Karpas-422 (cell line): ENCODE measurements around the gene TTLL6. TPM values are rescaled to one million over a fixed set of nuclear protein-coding genes. Genes with fewer than 3 reads are reported as not detected.
A peak's percentile ranks its signal among the peaks of the same experiment; 100 is the strongest.
"Not testable (repeated sequence)": the region's sequence is repeated elsewhere in the genome, so short reads cannot be mapped to it uniquely, and the experiment has no call there.

Experiments used
- DNase-seq: peaks from one replicate; pipeline ENCODE4 v3.0.0-alpha.2; 2015
- H2AFZ ChIP-seq: fragments of 200-600 bp; sonication (generic); 2 replicates; pipeline ENCODE4 v1.6.1; 2014; ENCODE audit warnings: antibody characterized with exemption, low read length, mixed read lengths
- H3K27ac ChIP-seq: fragments of 200-600 bp; sonication (generic); 2 replicates; pipeline ENCODE4 v1.5.1; 2014; ENCODE audit warnings: mild to moderate bottlenecking, low read length, moderate library complexity
- H3K27me3 ChIP-seq: fragments of 200-600 bp; sonication (generic); 2 replicates; pipeline ENCODE4 v1.6.1; 2014; ENCODE audit warnings: low read length, mixed read lengths
- H3K36me3 ChIP-seq: fragments of 200-600 bp; sonication (generic); 2 replicates; pipeline ENCODE4 v1.6.1; 2014; ENCODE audit warnings: low read length, mixed read lengths; ENCODE audit not compliant: insufficient read depth
- H3K4me1 ChIP-seq: fragments of 200-600 bp; sonication (generic); 2 replicates; pipeline ENCODE4 v1.6.1; 2014; ENCODE audit warnings: mild to moderate bottlenecking, low read length, mixed read lengths
- H3K4me2 ChIP-seq: fragments of 200-600 bp; sonication (generic); 2 replicates; pipeline ENCODE4 v1.6.1; 2014; ENCODE audit warnings: low read length, low read depth, mild to moderate bottlenecking; ENCODE audit not compliant: poor library complexity, severe bottlenecking
- H3K4me3 ChIP-seq: fragments of 200-600 bp; sonication (generic); 2 replicates; pipeline ENCODE4 v1.5.1; 2014; ENCODE audit warnings: mild to moderate bottlenecking, antibody characterized with exemption, low read length, mixed read lengths
- H3K79me2 ChIP-seq: fragments of 200-600 bp; sonication (generic); 2 replicates; pipeline ENCODE4 v1.6.1; 2014; ENCODE audit warnings: mild to moderate bottlenecking, low read length, mixed read lengths
- H3K9ac ChIP-seq: fragments of 200-600 bp; sonication (generic); 2 replicates; pipeline ENCODE4 v1.6.0; 2014; ENCODE audit warnings: low read length
- H3K9me2 ChIP-seq: fragments of 200-600 bp; sonication (generic), shearing (Covaris generic); replicated peaks from 2 replicates; pipeline ENCODE4 v1.6.0; 2014; ENCODE audit warnings: mild to moderate bottlenecking, low read length, moderate library complexity; ENCODE audit not compliant: insufficient read depth
- H3K9me3 ChIP-seq: fragments of 300-700, 200-600 bp; sonication (generic); 2 replicates; pipeline ENCODE4 v1.6.1; 2014; ENCODE audit warnings: low read length, mixed read lengths
- H4K20me1 ChIP-seq: fragments of 200-600 bp; sonication (generic); 2 replicates; pipeline ENCODE4 v1.6.1; 2014; ENCODE audit warnings: mild to moderate bottlenecking, antibody characterized with exemption, low read length, low read depth; ENCODE audit not compliant: insufficient read depth
- total RNA-seq: library from RNA; depleted of rRNA; stranded (reverse); fragments of >200 nt; shearing (Covaris generic); gene quantifications from 2 replicates; pipeline ENCODE4 v1.2.3, GENCODE V29; 2014; ENCODE audit warnings: low replicate concordance

TTLL6 gene
- total RNA-seq, 1 experiment from 2014 or later, result not detected

GRCh38 chr17:48809182-48809581 lies 7.8 kb downstream of the TTLL6 start:
- Histone ChIP-seq H3K9me2 (no peaks in the 10 kb centered on the region), H3K79me2 (no peaks in the 10 kb centered on the region), H3K27ac (no peak overlapping the region), H3K9ac (no peak overlapping the region), H3K36me3 (no peaks in the 10 kb centered on the region), H3K4me3 (no peak overlapping the region), H3K4me1 (no peaks in the 10 kb centered on the region), H4K20me1 (no peaks in the 10 kb centered on the region), H2AFZ (no peak overlapping the region), H3K9me3 (no peaks in the 10 kb centered on the region), H3K27me3 (no peaks in the 10 kb centered on the region), H3K4me2 (no peak overlapping the region)
- no peak for DNase-seq

- H3K9ac ChIP-seq, result no peak overlapping the region
- H3K36me3 ChIP-seq, result no peaks in the 10 kb centered on the region
- H3K4me3 ChIP-seq, result no peak overlapping the region
- no peaks in the 10 kb centered on the region for H3K9me3 ChIP-seq
- no peak overlapping the region for H2AFZ ChIP-seq
- no peaks in the 10 kb centered on the region for H3K4me1 ChIP-seq
- no peaks in the 10 kb centered on the region for H3K79me2 ChIP-seq
- no peaks in the 10 kb centered on the region for H3K9me2 ChIP-seq
- peak; percentile 80 for DNase-seq
- H4K20me1 ChIP-seq, result no peaks in the 10 kb centered on the region
- no peak overlapping the region for H3K27ac ChIP-seq
- H3K4me2 ChIP-seq, result no peak overlapping the region
- H3K27me3 ChIP-seq, result no peaks in the 10 kb centered on the region
These were observed 12.1 kb downstream of the TTLL6 start for GRCh38 chr17:48804936-48805411.

- Histone ChIP-seq H3K27ac (no peak overlapping the region), H3K79me2 (no peaks in the 10 kb centered on the region), H3K9me3 (no peaks in the 10 kb centered on the region), H3K4me2 (no peak overlapping the region), H2AFZ (no peak overlapping the region), H3K4me3 (no peak overlapping the region), H3K9ac (no peak overlapping the region), H3K4me1 (no peaks in the 10 kb centered on the region), H3K9me2 (no peaks in the 10 kb centered on the region), H3K27me3 (no peaks in the 10 kb centered on the region), H3K36me3 (no peaks in the 10 kb centered on the region), H4K20me1 (no peaks in the 10 kb centered on the region)
- no peak for DNase-seq
These were observed 16.3 kb downstream of the TTLL6 start for GRCh38 chr17:48800626-48801217.

DNA sequence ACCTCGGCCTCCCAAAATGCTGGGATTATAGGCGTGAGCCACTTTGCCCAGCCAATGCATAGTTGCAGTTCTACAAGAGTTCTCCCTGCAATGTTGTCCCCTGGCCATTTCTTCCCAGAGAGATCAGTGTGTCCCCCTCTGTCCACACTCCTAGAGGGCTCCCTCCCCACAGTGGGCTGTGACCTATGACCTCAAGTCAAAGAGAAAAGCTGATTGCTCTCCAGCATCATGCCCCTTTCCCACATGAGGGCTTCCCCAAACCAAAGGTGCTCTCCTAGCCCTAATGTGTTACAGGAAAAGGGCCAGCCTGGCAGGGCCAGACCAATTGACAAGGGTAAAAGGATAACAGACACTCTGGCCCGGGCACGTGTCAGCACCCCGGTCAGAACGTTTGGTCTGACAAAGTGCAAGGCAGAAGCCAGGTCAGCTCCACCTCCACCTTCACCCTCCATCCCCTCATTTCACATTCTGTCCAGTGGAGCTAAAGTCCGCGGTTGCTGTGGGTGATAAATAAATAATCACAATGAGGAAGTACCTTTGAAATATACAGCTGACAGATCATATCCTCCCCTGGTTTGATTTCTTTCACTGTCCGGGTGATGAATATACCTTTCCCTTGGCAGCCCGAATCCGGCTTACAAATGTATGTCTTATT lies 17.8 kb downstream of the TTLL6 start:
- Histone ChIP-seq H3K9me3 (no peaks in the 10 kb centered on the region), H3K79me2 (no peaks in the 10 kb centered on the region), H2AFZ (no peak overlapping the region), H3K9ac (no peak overlapping the region), H3K9me2 (no peaks in the 10 kb centered on the region), H3K4me3 (no peak overlapping the region), H3K27ac (no peak overlapping the region), H3K4me1 (no peaks in the 10 kb centered on the region), H3K4me2 (no peak overlapping the region), H3K36me3 (no peaks in the 10 kb centered on the region), H3K27me3 (no peaks in the 10 kb centered on the region), H4K20me1 (no peaks in the 10 kb centered on the region)
- no peak for DNase-seq

GRCh38 chr17:48796163-48796522 lies 20.9 kb downstream of the TTLL6 start:
- not testable (repeated sequence) for H3K9me3 ChIP-seq, H2AFZ ChIP-seq, DNase-seq, H3K4me3 ChIP-seq, H3K9me2 ChIP-seq, H3K4me2 ChIP-seq, H3K27ac ChIP-seq, H3K79me2 ChIP-seq, H3K4me1 ChIP-seq, H3K27me3 ChIP-seq, H3K9ac ChIP-seq, H3K36me3 ChIP-seq, H4K20me1 ChIP-seq

- no peak overlapping the region for H3K4me3 ChIP-seq
- H3K9me3 ChIP-seq, result no peaks in the 10 kb centered on the region
- H4K20me1 ChIP-seq, result no peaks in the 10 kb centered on the region
- H3K9ac ChIP-seq, result no peak overlapping the region
- H3K4me2 ChIP-seq, result no peak overlapping the region
- no peaks in the 10 kb centered on the region for H3K36me3 ChIP-seq
- no peaks in the 10 kb centered on the region for H3K27me3 ChIP-seq
- H3K4me1 ChIP-seq, result no peaks in the 10 kb centered on the region; the same call in 1 of the 2 replicates
- DNase-seq, result no peak
- H3K9me2 ChIP-seq, result no peaks in the 10 kb centered on the region
- H3K79me2 ChIP-seq, result no peaks in the 10 kb centered on the region
- no peak overlapping the region for H2AFZ ChIP-seq
- no peak overlapping the region for H3K27ac ChIP-seq
These were observed 21.4 kb downstream of the TTLL6 start for GRCh38 chr17:48795444-48796162.

DNA sequence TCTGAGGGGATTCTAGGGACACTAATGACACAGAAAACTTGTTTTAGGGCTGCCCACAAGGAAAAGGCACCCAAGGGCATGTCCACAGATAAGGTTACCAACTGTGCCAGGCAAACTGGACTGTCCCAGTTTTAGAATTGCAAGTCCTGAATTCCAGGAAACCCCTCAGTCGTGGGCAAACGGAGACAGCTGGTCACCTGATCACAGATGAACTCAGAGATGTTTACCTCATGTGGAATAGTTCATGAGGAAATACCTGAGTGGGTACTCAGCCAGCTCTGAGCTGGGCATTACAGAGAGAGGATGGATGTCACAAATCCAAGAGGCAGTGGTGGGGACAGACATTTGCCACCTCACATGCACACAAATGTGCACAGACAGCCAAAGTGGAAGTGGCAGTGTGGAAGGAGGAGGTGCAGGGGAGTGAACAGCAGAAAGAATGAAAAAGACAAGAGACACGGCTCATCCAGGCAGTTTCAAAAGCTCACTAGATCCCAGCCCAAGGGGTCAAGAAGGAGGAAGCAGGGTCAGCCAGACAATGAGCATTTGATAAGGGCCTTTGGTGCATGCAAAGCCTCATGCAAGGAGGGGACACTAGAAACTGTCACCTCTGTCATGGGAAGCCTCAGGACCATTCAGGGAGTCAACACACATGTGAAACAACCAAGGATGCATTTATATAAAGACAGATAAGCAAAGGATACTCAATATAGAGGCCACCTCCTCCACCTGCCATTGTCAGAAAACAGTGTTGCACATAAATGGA lies 24.8 kb downstream of the TTLL6 start:
- Histone ChIP-seq H3K4me3 (no peak overlapping the region), H3K9me2 (no peaks in the 10 kb centered on the region), H3K9me3 (no peaks in the 10 kb centered on the region), H3K4me1 (no peaks in the 10 kb centered on the region; the same call in 1 of the 2 replicates), H3K79me2 (no peaks in the 10 kb centered on the region), H3K27ac (no peak overlapping the region), H3K27me3 (no peaks in the 10 kb centered on the region), H4K20me1 (no peaks in the 10 kb centered on the region), H2AFZ (no peak overlapping the region), H3K4me2 (peak overlapping the region; percentile 5), H3K36me3 (no peaks in the 10 kb centered on the region), H3K9ac (no peak overlapping the region)
- DNase-seq, result peak; percentile 36
